Measurements from ENCODE around the gene CCR8.

DNA sequence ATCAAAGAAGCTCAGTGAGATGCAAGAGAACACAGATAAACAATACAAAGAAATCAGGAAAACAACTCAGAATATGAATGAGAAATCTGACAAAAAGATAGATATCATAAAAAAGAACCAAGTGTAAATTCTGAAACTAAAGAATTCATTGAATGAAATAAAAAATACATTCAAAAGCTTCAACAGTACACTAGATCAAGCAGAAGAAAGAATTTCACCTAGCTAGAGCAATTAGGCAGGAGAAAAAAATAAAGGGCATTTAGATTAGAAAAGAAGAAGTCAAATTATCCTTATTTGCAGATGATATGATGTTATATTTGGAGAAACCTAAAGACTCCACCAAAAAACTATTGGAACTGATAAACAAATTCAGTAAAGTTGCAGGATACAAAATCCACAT lies 30.2 kb upstream of the CCR8 start:
- TF ChIP-seq CTCF (IDR thresholded peaks at IDR 0.05) (no peak), POLR2A (IDR thresholded peaks at IDR 0.05) (no peak)
